ENCODE results near the gene ZMYND8.

- no peak for TF ChIP-seq POLR2A (IDR thresholded peaks at IDR 0.05)
- TF ChIP-seq POLR2AphosphoS5 (IDR thresholded peaks at IDR 0.05), result no peak
- TF ChIP-seq EP300 (IDR thresholded peaks at IDR 0.05; ENCODE audit: low read depth), result no peak
Measured at GRCh38 chr20:47392015-47392720, 35.7 kb upstream of the ZMYND8 start.
